ENCODE data around the gene MYCBP2.

The MYCBP2 gene

DNA sequence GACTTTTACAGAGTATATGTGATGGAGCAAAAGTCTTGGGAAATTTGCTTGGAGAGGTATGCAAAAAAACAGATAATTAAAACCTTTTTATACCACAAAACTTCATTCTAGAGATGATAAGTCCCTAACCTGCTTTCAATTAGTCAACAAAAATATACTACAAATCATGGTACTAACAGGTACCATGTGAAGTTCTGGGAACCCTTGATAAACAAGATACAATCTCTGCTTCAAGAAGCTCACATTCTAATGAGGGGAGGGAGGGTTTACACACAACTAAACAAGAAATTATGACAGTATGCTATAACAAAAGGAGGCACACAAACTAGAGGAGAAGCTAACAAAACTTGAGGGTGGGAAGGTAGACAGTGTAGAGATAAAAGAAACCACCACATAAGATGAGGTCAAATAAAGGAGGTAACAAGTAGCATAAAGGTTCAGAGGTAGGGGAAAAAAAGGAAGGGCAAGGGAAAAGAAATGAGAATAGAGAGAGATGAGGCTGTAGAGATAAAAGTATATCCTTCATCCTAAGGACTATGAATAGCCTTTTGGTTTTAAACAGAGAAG, 91.4 kb downstream of the MYCBP2 start:
- in situ Hi-C loops (cut with HindIII; ENCODE audit: low sequenced_read_pairs) = no loop called here

DNA sequence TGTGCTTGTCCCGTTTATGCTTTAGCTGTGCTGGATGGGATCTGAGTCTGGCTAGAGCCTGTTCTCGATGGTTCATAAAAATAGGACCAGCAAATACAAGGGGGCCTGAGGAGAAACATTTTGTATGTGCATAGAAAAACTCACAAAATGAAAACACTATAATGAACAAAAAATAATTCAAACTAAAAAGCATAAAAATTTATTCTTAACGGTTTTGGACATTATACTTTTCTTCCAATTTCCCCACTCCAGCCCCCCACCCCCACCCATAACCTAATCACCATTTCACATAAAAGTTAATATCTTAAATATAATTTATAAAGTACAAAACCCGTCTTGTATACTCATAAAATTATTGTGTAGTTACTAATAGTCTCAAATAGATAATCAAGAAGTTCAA, 93.7 kb downstream of the MYCBP2 start:
- TF ChIP-seq, protein P1, sequence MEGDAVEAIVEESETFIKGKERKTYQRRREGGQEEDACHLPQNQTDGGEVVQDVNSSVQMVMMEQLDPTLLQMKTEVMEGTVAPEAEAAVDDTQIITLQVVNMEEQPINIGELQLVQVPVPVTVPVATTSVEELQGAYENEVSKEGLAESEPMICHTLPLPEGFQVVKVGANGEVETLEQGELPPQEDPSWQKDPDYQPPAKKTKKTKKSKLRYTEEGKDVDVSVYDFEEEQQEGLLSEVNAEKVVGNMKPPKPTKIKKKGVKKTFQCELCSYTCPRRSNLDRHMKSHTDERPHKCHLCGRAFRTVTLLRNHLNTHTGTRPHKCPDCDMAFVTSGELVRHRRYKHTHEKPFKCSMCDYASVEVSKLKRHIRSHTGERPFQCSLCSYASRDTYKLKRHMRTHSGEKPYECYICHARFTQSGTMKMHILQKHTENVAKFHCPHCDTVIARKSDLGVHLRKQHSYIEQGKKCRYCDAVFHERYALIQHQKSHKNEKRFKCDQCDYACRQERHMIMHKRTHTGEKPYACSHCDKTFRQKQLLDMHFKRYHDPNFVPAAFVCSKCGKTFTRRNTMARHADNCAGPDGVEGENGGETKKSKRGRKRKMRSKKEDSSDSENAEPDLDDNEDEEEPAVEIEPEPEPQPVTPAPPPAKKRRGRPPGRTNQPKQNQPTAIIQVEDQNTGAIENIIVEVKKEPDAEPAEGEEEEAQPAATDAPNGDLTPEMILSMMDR (IDR thresholded peaks at IDR 0.05; ENCODE audit: low read depth, low read length, missing control alignments) = no peak
- in situ Hi-C loops (cut with HindIII; ENCODE audit: low sequenced_read_pairs) = no loop called here
- DNase-seq (ENCODE audit: low read depth) = no peak
- no peak overlapping the region for H3K4me3 ChIP-seq (ENCODE audit: low read depth, low read length)

More for the DNA sequence above, 91.4 kb downstream of the MYCBP2 start:
- no peak for DNase-seq (ENCODE audit: low read depth)
- TF ChIP-seq, protein P1 (IDR thresholded peaks at IDR 0.05; ENCODE audit: low read depth, low read length, missing control alignments) = no peak
- no peak overlapping the region for H3K4me3 ChIP-seq (ENCODE audit: low read depth, low read length)

DNA sequence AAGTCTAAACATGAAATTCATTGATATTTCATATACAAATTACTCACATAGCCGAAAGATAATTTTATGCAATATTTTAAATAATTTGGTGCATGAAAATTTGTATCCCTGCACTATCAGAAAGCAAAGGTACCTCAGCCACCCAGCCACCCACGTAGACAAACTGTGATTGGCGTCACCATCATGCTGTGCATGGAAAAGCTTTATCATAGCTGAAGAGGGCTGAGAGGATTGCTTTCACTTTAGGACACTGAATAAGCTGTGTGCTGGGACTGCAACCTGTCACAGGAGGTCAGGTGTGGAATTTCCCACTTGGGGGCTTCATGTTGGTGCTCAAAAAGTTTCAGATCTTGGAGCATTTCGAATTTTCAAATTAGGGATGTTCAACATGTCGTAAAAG, 96.3 kb downstream of the MYCBP2 start:
- no peak overlapping the region for H3K4me3 ChIP-seq (ENCODE audit: low read depth, low read length)
- in situ Hi-C loops (cut with HindIII; ENCODE audit: low sequenced_read_pairs) = no loop called here
- no peak for DNase-seq (ENCODE audit: low read depth)
- TF ChIP-seq, protein P1 (IDR thresholded peaks at IDR 0.05; ENCODE audit: low read depth, low read length, missing control alignments) = no peak

DNA sequence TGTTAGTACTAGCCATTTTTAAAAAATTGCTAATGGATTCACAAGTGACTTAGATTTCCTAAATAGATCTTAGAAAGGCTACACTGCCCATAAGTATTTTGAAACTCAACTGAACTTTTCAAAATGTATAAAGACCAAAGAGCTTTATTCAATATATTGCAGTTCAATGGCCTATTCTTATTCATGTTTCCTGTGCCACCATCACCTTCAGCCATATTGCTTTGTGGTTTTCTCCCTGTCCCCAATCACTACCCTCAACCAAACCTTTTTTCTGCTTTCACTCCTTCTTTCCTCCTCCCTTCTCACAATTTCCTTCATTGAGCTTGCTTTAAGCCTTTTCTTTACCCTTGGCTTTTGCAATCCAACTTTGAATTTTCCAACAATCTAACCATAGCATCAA, 100.9 kb downstream of the MYCBP2 start:
- DNase-seq (ENCODE audit: low read depth) = no peak
- TF ChIP-seq, protein P1 (IDR thresholded peaks at IDR 0.05; ENCODE audit: low read depth, low read length, missing control alignments) = no peak
- in situ Hi-C loops (cut with HindIII; ENCODE audit: low sequenced_read_pairs) = no loop called here
- H3K4me3 ChIP-seq (ENCODE audit: low read depth, low read length) = no peak overlapping the region

DNA sequence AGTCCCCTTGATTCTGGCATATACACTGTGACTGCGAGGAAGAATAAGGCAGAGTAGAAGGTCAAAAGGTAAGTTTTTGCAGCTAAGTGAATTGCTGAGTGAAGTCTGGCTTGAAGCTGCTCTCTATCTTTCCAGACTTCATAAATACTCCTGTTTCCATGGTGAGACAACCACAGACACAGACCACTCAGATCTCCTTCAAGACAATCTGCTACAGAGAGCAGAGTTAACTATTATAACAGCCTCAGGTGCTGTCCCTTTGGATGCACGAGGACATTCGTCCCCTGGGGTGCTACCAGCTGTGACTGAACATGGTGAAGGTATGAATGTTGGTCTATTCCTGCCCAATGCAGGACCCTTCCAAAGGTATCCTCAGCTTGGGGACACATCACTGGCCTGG, 104.0 kb downstream of the MYCBP2 start:
- no peak overlapping the region for H3K4me3 ChIP-seq (ENCODE audit: low read depth, low read length)
- in situ Hi-C loops (cut with HindIII; ENCODE audit: low sequenced_read_pairs) = no loop called here
- TF ChIP-seq, protein P1 (IDR thresholded peaks at IDR 0.05; ENCODE audit: low read depth, low read length, missing control alignments) = no peak
- DNase-seq (ENCODE audit: low read depth) = no peak

DNA sequence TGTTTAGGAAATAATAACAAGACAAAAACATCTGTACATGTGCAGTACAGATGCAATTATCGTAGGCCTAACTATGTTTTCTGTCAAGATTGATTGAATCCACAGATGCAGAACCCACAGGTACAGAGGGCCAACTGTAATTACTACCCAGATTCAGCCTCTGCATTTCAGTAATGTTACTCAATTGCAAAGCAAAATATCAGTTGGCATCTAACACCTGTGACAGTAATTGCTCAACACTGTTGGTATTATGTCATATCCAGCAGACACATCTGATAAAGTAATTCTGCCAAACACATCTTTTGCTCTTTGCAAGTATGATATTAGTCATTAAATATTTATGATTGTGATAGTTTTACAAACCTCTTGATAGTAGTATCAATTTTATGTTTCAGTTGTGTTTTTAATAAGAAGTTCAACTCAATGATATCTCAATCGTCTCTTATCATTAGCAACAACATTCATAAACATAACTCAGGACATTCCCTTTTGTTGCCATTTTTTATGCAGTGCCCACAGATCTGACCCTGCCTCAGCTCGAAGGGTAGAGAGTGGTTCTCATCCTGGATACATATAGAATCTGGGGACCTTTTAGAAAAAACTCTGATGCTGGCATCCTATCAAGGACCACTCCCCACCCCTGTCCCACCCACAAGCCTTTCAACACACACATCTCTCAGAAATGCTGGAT, 104.7 kb downstream of the MYCBP2 start:
- in situ Hi-C loops (cut with HindIII; ENCODE audit: low sequenced_read_pairs) = no loop called here
- H3K4me3 ChIP-seq (ENCODE audit: low read depth, low read length) = no peak overlapping the region
- TF ChIP-seq, protein P1 (IDR thresholded peaks at IDR 0.05; ENCODE audit: low read depth, low read length, missing control alignments) = no peak
- no peak for DNase-seq (ENCODE audit: low read depth)
